DMS53 treated with DMSO at 0.1 percent for 48 hours (cell line): Measurements from ENCODE around the gene DNAH8.
"Not testable (repeated sequence)": the region's sequence is repeated elsewhere in the genome, so short reads cannot be mapped to it uniquely, and the experiment has no call there.

ENCODE experiments used
- DNase-seq: peaks from one replicate; lab custom pipeline; 2025; ENCODE audit not compliant: unreplicated experiment; lab: John Stamatoyannopoulos, UW

DNAH8 gene

GRCh38 chr6:38715016-38715689 lies at the start of gene DNAH8:
TSS of gene DNAH8 (plus strand) at chr6:38715311. CDS start at chr6:38722810, 7,499 bp downstream.
- no peak for DNase-seq

GRCh38 chr6:38671885-38672467 lies 43.1 kb upstream of the DNAH8 start:
- peak; percentile 64 for DNase-seq

- DNase-seq = no peak
Observed at GRCh38 chr6:38673397-38674165, 41.5 kb upstream of the DNAH8 start.

- DNase-seq = no peak
Observed at GRCh38 chr6:38676236-38676973, 38.7 kb upstream of the DNAH8 start.

GRCh38 chr6:38676974-38677544 lies 38.1 kb upstream of the DNAH8 start:
- DNase-seq = no peak

GRCh38 chr6:38678178-38678760 lies 36.8 kb upstream of the DNAH8 start:
- DNase-seq = no peak

GRCh38 chr6:38679668-38680067 lies 35.4 kb upstream of the DNAH8 start:
- no peak for DNase-seq

GRCh38 chr6:38681850-38682249 lies 33.3 kb upstream of the DNAH8 start:
- DNase-seq = no peak

GRCh38 chr6:38684237-38684636 lies 30.9 kb upstream of the DNAH8 start:
- DNase-seq = no peak

- DNase-seq = no peak
Observed at GRCh38 chr6:38684904-38685303, 30.2 kb upstream of the DNAH8 start.

GRCh38 chr6:38686270-38687042 lies 28.7 kb upstream of the DNAH8 start:
- no peak for DNase-seq

GRCh38 chr6:38687043-38687353 lies 28.1 kb upstream of the DNAH8 start:
- no peak for DNase-seq

GRCh38 chr6:38687549-38687948 lies 27.6 kb upstream of the DNAH8 start:
- no peak for DNase-seq

- DNase-seq = no peak
Observed at GRCh38 chr6:38688579-38689087, 26.5 kb upstream of the DNAH8 start.

GRCh38 chr6:38695227-38695900 lies 19.7 kb upstream of the DNAH8 start:
- DNase-seq = no peak

GRCh38 chr6:38695933-38696332 lies 19.2 kb upstream of the DNAH8 start:
- no peak for DNase-seq

- DNase-seq = no peak
Observed at GRCh38 chr6:38696345-38696744, 18.8 kb upstream of the DNAH8 start.

GRCh38 chr6:38697846-38698245 lies 17.3 kb upstream of the DNAH8 start:
- no peak for DNase-seq

- DNase-seq = not testable (repeated sequence)
Observed at GRCh38 chr6:38699702-38700101, 15.4 kb upstream of the DNAH8 start.
